SU-DHL-6 (cell line): ENCODE measurements around the gene TRIP13.

ENCODE experiments used
- CTCF ChIP-seq: fragments of 200-600 bp; sonication (generic); IDR thresholded peaks from one replicate; pipeline ENCODE4 v1.5.1; 2017; ENCODE audit warnings: antibody characterized with exemption, mild to moderate bottlenecking, low read length, moderate library complexity; ENCODE audit not compliant: insufficient read depth, poor library complexity, severe bottlenecking
- EZH2phosphoT487 ChIP-seq: fragments of 200-600 bp; sonication (generic), shearing (Covaris generic); conservative IDR thresholded peaks from 2 replicates; pipeline ENCODE4 v1.6.1; 2018; ENCODE audit warnings: mild to moderate bottlenecking, antibody characterized with exemption, low read length, moderate library complexity, mixed read lengths

- TF ChIP-seq CTCF (no peak), EZH2phosphoT487 (no peak)
Measured at GRCh38 chr5:908172-908571, 15.5 kb downstream of the TRIP13 start.
